Measurements from ENCODE around the gene STAG1. TPM values are rescaled to one million over a fixed set of nuclear protein-coding genes. Genes with fewer than 3 reads are reported as not detected.

The STAG1 gene
- total and polyA plus RNA-seq, 9 donors, result 18.7 to 66.3 (median 55.8) TPM

DNA sequence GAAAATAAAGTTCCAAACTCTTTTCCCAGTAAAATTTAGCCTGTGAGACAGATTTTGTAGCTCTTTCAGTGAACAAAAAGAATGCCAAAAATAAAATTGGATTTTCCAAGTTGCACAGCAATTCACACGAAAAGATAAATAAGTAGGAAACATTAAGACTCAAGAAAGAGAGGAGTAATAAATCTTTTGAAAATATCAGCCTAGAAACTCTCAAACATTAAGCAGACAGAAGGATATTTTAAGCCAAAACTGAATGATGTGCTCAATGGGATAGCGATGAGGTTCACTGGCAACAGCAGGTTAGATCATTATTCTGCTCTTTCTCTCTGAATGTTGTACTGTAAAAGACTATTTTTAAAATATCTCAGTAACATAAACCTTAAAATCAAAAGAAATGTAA is 115.0 kb downstream of the STAG1 start:
- TF ChIP-seq POLR2A (IDR thresholded peaks at IDR 0.05) (no peak), EP300 (IDR thresholded peaks at IDR 0.05) (no peak)
- TF ChIP-seq, protein P1, sequence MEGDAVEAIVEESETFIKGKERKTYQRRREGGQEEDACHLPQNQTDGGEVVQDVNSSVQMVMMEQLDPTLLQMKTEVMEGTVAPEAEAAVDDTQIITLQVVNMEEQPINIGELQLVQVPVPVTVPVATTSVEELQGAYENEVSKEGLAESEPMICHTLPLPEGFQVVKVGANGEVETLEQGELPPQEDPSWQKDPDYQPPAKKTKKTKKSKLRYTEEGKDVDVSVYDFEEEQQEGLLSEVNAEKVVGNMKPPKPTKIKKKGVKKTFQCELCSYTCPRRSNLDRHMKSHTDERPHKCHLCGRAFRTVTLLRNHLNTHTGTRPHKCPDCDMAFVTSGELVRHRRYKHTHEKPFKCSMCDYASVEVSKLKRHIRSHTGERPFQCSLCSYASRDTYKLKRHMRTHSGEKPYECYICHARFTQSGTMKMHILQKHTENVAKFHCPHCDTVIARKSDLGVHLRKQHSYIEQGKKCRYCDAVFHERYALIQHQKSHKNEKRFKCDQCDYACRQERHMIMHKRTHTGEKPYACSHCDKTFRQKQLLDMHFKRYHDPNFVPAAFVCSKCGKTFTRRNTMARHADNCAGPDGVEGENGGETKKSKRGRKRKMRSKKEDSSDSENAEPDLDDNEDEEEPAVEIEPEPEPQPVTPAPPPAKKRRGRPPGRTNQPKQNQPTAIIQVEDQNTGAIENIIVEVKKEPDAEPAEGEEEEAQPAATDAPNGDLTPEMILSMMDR (IDR thresholded peaks at IDR 0.05), result no peak
- H3K4me3 ChIP-seq, result no peak overlapping the region
- no peak overlapping the region for H3K27ac ChIP-seq
- no peaks in the 10 kb centered on the region for H3K27me3 ChIP-seq
- WGBS, 3 donors, result 25 to 36% (median 31%) methylated on average over 2 of the region's 2 CpGs
- H3K9me3 ChIP-seq, result no peaks in the 10 kb centered on the region
- DNase-seq, result no peak
- H3K4me1 ChIP-seq (ENCODE audit: insufficient read depth), result peaks cover 2% of the 10 kb centered on the region
- intact Hi-C loops (cut with DNase I), result no loop called here
- H3K36me3 ChIP-seq, result no peaks in the 10 kb centered on the region

DNA sequence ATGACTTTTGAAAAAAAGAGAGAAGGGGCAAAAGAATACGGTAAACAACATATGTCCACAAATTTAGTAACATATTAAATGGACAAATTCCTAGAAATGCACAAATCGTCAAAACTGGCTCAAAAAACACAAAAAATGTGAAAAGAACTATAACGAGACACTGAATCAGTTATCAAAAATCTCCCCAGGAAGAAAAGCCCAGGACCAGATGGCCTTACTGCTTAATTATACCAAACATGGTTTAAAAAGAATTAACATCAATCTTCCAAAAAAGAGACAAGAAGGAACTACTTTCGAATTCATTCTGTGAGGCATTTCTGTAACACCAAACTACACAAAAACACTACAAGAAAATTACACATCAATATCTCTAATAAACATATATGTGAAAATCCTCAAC is 117.4 kb downstream of the STAG1 start:
- Histone ChIP-seq H3K4me3 (no peak overlapping the region), H3K27me3 (no peaks in the 10 kb centered on the region), H3K4me1 (ENCODE audit: insufficient read depth) (peaks cover 2% of the 10 kb centered on the region), H3K9me3 (no peaks in the 10 kb centered on the region), H3K27ac (no peak overlapping the region), H3K36me3 (no peaks in the 10 kb centered on the region)
- DNase-seq, result no peak
- intact Hi-C loops (cut with DNase I), result no loop called here
- 89 to 92% (median 89%) methylated on average over 4 of the region's 4 CpGs for WGBS, 3 donors
- TF ChIP-seq POLR2A (IDR thresholded peaks at IDR 0.05), result no peak
- TF ChIP-seq, protein P1 (IDR thresholded peaks at IDR 0.05), result no peak
- TF ChIP-seq EP300 (IDR thresholded peaks at IDR 0.05), result no peak

DNA sequence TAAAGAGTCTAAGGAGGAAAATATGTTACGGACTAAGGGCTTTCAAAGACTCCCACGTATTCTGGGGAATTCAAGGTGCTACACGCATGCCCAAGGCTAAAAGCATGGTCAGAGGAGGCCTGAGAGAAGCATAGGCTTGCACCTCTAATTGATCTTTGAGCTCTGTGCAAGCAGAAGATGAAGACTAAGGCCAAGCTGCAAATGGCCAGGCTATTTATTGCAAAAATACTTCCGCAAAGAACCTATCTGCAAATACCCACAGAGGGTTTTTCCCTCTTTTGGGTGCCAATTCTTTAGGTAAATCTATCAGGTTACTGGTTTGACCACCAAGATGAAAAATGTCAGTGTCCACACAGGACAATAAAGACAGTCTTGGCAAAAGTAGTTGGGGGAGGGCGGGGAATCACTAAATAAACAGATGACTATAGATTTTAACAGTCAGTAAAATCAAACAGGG is 119.5 kb downstream of the STAG1 start:
- DNase-seq, result no peak
- no peak overlapping the region for H3K27ac ChIP-seq
- no peaks in the 10 kb centered on the region for H3K27me3 ChIP-seq
- H3K4me3 ChIP-seq, result no peak overlapping the region
- H3K4me1 ChIP-seq (ENCODE audit: insufficient read depth), result peaks cover 2% of the 10 kb centered on the region
- no peak for TF ChIP-seq POLR2A (IDR thresholded peaks at IDR 0.05)
- no peak for TF ChIP-seq EP300 (IDR thresholded peaks at IDR 0.05)
- TF ChIP-seq, protein P1 (IDR thresholded peaks at IDR 0.05), result no peak
- no peaks in the 10 kb centered on the region for H3K9me3 ChIP-seq
- H3K36me3 ChIP-seq, result no peaks in the 10 kb centered on the region
- intact Hi-C loops (cut with DNase I), result no loop called here
- 76 to 94% (median 90%) methylated on average over 5 of the region's 5 CpGs for WGBS, 3 donors

DNA sequence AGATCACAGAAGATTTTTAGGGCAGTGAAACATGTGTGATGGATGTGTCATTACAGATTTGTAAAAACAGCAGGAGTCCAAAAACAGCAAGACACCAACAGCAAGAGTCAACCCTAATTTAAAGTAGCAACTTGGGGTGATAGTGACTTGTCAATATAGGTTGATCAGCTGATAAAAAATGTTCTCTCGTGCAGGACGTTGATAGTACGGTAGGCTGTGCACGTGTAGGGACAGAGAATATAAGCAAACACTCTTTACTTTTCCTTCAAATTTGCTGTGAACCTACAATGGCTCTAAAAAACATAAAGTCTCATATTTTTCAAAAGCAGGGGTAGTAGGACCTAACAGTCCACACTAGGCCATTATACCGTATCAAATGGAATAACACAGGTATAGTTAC is 120.8 kb downstream of the STAG1 start:
- TF ChIP-seq POLR2A (IDR thresholded peaks at IDR 0.05) (no peak), EP300 (IDR thresholded peaks at IDR 0.05) (no peak)
- TF ChIP-seq, protein P1 (IDR thresholded peaks at IDR 0.05), result no peak
- Histone ChIP-seq H3K27ac (no peak overlapping the region), H3K27me3 (no peaks in the 10 kb centered on the region), H3K9me3 (no peaks in the 10 kb centered on the region), H3K36me3 (no peaks in the 10 kb centered on the region), H3K4me3 (no peak overlapping the region), H3K4me1 (ENCODE audit: insufficient read depth) (no peaks in the 10 kb centered on the region)
- DNase-seq, result no peak
- intact Hi-C loops (cut with DNase I), result no loop called here
- 85 to 94% (median 93%) methylated on average over 5 of the region's 5 CpGs for WGBS, 3 donors
